Measurements from ENCODE around the gene NAA50.

DNA sequence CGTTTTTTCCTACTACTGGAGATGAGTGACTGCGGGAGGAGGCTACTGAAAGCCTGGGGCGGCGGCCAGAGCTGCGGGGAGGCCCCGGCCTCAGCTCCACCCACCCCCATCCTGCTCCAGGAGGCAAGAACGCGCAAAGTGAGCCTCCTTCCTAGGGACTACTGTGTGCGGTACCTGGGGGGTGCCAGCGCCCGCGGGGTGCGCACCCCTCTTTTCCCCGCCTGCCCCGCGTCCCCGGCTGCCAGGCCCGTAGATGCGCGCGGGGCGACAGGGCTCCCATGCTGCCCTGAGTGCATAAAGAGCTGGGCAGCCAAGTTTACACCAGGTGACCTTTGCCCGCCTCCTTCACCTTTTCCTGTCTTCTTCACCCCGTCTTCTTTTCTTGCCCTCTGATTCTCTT lies 47.1 kb downstream of the NAA50 start:
- TF ChIP-seq POLR2A (IDR thresholded peaks at IDR 0.05) (no peak), CTCF (IDR thresholded peaks at IDR 0.05) (no peak)

All from ovary (tissue), 3 donors.